Upper lobe of left lung (tissue), 4 donors: ENCODE data around the gene BTAF1.

ENCODE experiments used
- EP300 ChIP-seq, 4 donors: sonication (generic); formaldehyde crosslinking; IDR thresholded peaks; one replicate each; pipeline ENCODE4 v1.5.1; 2017; ENCODE audit warnings: antibody characterized with exemption in 4 of 4, control low read depth in 2 of 4
- POLR2A ChIP-seq, 4 donors: fragments of 450-650 bp; IDR thresholded peaks; one replicate each; pipeline ENCODE4 v1.5.1; 2016 to 2017; ENCODE audit warnings: antibody characterized with exemption in 4 of 4, mild to moderate bottlenecking in 2 of 4
- POLR2AphosphoS5 ChIP-seq, 2 donors: sonication (generic); formaldehyde crosslinking; IDR thresholded peaks; one replicate each; pipeline ENCODE4 v1.5.1; 2017; ENCODE audit warnings: antibody characterized with exemption in 2 of 2
- TF ChIP-seq, protein P1 (sequence below), 6 experiments: fragments of 450-650 bp in 4 of 6; fragments of 200-600 bp in 2 of 6; sonication (generic) in 2 of 6; IDR thresholded peaks; one replicate each; pipeline ENCODE4 v1.5.1; 2016 to 2019; ENCODE audit warnings: antibody characterized with exemption in 6 of 6

DNA sequence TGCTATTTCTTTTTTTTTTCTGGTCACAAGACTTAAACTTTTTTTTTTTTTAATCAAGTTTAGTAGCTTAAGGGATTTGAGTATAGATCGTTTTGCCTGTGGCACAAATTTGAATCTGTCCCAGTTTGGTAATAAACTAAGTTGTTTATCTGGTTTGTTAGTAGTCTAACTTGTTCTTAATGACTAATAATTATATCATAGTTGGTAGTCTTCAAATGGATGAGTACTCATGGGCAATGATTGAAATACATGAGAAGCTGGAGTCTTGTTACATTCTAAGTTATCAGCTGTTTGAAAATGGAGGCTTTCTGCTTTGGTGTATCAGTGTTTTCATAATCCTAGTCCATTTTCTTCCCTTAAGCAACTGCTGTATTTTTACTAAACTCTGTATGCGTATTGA, 12.3 kb downstream of the BTAF1 start:
- TF ChIP-seq POLR2A (IDR thresholded peaks at IDR 0.05) (no peak), POLR2AphosphoS5 (IDR thresholded peaks at IDR 0.05) (no peak), EP300 (IDR thresholded peaks at IDR 0.05) (no peak)
- TF ChIP-seq, protein P1, sequence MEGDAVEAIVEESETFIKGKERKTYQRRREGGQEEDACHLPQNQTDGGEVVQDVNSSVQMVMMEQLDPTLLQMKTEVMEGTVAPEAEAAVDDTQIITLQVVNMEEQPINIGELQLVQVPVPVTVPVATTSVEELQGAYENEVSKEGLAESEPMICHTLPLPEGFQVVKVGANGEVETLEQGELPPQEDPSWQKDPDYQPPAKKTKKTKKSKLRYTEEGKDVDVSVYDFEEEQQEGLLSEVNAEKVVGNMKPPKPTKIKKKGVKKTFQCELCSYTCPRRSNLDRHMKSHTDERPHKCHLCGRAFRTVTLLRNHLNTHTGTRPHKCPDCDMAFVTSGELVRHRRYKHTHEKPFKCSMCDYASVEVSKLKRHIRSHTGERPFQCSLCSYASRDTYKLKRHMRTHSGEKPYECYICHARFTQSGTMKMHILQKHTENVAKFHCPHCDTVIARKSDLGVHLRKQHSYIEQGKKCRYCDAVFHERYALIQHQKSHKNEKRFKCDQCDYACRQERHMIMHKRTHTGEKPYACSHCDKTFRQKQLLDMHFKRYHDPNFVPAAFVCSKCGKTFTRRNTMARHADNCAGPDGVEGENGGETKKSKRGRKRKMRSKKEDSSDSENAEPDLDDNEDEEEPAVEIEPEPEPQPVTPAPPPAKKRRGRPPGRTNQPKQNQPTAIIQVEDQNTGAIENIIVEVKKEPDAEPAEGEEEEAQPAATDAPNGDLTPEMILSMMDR (IDR thresholded peaks at IDR 0.05): no peak
